T-helper 2 cell (primary cell): ENCODE results near the gene TPT1.
"Not testable (repeated sequence)": the region's sequence is repeated elsewhere in the genome, so short reads cannot be mapped to it uniquely, and the experiment has no call there.

ENCODE experiments used
- DNase-seq, 5 experiments: peaks; one replicate each; pipeline versions ENCODE4 v3.0.0 to v3.0.0-alpha.2; 2012 to 2022

Gene TPT1

GRCh38 chr13:45301263-45301662 lies 39.7 kb downstream of the TPT1 start:
- no peak for DNase-seq

DNA sequence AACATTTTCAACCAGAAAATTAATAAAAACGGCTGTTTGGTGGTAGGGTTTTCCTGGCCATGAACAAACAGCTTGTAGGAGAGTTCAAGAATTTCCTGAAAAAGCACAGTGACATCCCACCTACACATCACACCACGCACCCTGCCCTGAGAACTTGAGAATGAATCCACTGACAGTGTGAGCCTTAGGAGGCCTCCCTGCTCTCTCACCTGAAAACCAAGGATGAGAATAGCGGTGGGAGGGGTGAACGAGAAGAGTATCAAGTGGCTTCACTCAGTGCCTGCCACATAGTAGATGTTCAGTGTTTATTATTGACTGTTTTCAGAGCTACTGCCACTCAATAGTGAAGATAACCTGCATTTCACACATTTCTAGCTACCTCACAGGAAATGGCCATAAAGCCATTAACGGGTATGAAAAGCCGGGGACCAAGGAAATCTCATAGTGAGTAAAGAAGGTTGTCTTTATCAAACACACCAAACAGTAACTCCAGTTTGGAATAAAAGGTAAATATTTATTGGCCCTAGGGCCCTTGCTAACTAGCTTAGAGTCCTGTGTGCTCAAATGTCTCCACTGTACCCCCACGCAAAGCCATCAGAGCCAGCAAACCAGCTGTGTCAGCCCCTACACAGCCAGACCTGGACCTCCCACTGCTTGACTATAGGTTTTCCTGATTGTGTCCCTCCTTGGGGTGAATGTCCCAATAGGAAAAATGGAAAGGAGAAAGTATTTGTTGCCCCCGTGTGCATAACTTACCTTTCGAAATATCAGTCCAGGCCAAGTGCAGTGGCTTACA lies 40.6 kb downstream of the TPT1 start:
- DNase-seq: no peak

- DNase-seq: no peak
Observed at GRCh38 chr13:45299194-45299593, 41.8 kb downstream of the TPT1 start.

DNA sequence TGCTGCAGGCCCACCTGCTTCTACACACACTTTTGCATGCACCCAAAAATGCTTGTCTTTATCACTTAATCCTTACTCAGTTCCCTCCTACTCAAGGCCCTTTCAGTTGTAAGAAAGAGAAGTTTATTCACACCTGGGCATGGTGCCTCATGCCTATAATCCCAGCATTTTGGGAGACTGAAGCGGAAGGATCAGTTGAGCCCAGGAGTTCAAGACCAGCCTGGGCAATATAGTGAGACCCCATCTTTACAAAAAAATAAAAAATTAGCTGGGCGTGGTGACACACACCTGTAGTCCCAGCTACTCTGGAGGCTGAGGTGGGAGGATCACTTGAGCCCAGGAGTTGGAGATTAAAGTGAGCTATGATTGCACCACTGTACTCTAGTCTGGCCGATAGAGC lies 42.4 kb downstream of the TPT1 start:
- DNase-seq: not testable (repeated sequence)

DNA sequence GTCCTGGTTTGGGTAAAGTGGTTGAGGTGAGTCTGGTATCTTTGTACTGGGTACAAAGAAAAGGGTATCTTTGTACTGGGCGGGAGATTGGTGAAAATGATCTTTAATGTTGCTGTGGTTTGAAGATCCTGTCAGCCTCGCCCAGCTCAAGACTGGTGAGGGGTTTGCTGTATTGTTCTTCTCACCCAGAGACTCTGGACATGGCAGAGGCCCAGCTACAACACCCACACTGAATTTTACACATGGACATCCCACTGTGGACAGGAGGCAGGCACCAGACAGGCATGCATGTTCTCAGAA lies 42.8 kb downstream of the TPT1 start:
- DNase-seq: no peak

- DNase-seq: peak in 2 of 5 experiments; percentile 17 to 82
Observed at GRCh38 chr13:45297456-45298205, 43.4 kb downstream of the TPT1 start.

DNA sequence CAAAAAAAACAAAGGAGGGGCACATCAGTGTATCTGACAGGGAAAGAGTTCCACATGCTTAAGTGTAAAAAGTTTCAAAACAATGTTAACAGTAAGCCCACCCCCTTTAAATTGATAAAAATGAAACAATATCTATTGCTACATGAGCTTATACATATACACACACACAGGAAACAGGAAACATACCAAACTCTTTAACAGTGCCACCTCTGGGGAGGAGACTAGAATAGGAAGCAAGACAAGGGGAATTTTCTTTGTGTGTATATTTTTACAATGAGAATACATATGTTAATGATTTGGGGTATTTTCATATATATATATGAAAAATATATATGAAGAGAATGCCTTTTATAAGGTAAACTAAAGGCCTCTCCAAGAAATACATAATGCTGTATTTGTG lies 44.7 kb downstream of the TPT1 start:
- no peak for DNase-seq

DNA sequence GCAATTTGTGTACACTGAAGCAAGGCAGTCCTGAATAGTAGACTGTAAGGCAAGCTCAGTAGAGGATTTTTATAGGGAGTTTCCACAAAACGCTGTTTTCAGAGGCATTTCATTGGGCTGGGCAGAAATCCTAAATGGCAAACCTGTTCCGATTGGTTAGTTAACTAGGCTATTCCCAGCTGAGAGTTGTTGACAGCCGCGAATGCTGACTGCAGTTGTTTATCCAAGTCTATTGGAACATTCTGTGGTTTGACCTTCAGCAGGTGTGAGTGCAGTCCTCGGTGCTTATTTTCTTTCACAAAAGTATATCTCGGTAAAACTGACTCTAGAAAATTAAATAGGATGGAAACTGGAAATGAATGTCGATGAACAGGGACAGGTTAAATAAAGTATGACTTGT lies 45.4 kb downstream of the TPT1 start:
- no peak for DNase-seq

GRCh38 chr13:45292176-45292575 lies 48.8 kb downstream of the TPT1 start:
- no peak for DNase-seq

GRCh38 chr13:45289936-45290563 lies 50.9 kb downstream of the TPT1 start:
- DNase-seq: no peak
